Lower leg skin (tissue), 4 donors: ENCODE results near the gene C1QTNF7. TPM values are rescaled to one million over a fixed set of nuclear protein-coding genes. Genes with fewer than 3 reads are reported as not detected.

Experiments used
- DNase-seq, 2 donors: peaks; one replicate each; pipeline ENCODE4 v3.0.0-alpha.2; 2019; ENCODE audit warnings: low spot score in 2 of 2
- H3K4me3 ChIP-seq: fragments of 200-600 bp; sonication (generic); 2 replicates; pipeline ENCODE4 v1.5.1; 2017; ENCODE audit warnings: mild to moderate bottlenecking, low read depth; ENCODE audit not compliant: poor library complexity, severe bottlenecking
- POLR2A ChIP-seq, 2 donors: fragments of 450-650 bp; IDR thresholded peaks; one replicate each; pipeline ENCODE4 v1.6.1; 2016 to 2017; ENCODE audit warnings: antibody characterized with exemption in 2 of 2, mild to moderate bottlenecking in 1 of 2, moderate library complexity in 1 of 2
- WGBS, 2 donors: methylation state at CpG; one replicate each; pipeline ENCODE4 v1.1.5; 2018; 5-methylcytosine and 5-hydroxymethylcytosine counted together
- intact Hi-C: fragments of 100-400 bp; cut with DNase I; formaldehyde crosslinking; loops from one replicate; pipeline ENCODE4 v1.15.0; 2023; ENCODE audit warnings: low total_unique reads
- total RNA-seq, 4 donors: library from RNA; depleted of rRNA; stranded (reverse); fragments of >200 nt; gene quantifications; one replicate each; pipeline ENCODE4 v1.1.0, GENCODE V29; 2016
- TF ChIP-seq, protein P1 (sequence below), 3 donors: fragments of 450-650 bp; IDR thresholded peaks; one replicate each; pipeline ENCODE4 v1.5.1; 2016; ENCODE audit warnings: antibody characterized with exemption in 3 of 3, mild to moderate bottlenecking in 3 of 3, moderate library complexity in 2 of 3

Gene C1QTNF7
- total RNA-seq, 4 donors from 2014 or later, result 0.80 to 9.2 (median 3.6) TPM

DNA sequence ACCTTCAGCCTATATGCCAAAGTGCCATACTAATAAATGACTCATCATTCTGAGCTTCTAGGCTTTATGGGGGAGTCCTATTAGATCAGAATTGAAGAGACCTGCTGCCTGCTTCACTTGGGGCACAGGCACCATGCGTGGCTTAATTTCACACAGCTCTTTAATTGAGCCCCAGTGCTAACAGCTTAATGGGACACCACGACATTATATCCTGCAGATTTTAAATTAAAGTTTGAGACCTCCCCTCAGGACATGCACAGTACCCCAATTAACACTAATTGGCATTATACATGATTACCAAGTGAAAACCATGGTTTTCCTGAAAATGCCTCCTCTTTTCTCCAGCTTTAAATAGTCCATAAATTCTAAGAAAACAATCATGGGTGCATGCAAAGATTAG is 6.8 kb downstream of the C1QTNF7 start:
- no peak for TF ChIP-seq POLR2A (IDR thresholded peaks at IDR 0.05)
- TF ChIP-seq, protein P1, sequence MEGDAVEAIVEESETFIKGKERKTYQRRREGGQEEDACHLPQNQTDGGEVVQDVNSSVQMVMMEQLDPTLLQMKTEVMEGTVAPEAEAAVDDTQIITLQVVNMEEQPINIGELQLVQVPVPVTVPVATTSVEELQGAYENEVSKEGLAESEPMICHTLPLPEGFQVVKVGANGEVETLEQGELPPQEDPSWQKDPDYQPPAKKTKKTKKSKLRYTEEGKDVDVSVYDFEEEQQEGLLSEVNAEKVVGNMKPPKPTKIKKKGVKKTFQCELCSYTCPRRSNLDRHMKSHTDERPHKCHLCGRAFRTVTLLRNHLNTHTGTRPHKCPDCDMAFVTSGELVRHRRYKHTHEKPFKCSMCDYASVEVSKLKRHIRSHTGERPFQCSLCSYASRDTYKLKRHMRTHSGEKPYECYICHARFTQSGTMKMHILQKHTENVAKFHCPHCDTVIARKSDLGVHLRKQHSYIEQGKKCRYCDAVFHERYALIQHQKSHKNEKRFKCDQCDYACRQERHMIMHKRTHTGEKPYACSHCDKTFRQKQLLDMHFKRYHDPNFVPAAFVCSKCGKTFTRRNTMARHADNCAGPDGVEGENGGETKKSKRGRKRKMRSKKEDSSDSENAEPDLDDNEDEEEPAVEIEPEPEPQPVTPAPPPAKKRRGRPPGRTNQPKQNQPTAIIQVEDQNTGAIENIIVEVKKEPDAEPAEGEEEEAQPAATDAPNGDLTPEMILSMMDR (IDR thresholded peaks at IDR 0.05), result no peak
- 91 to 94% methylated on average over 2 of the region's 2 CpGs for WGBS, 2 donors
- no peak for DNase-seq
- no peak overlapping the region for H3K4me3 ChIP-seq
- intact Hi-C loops, result no loop called here

DNA sequence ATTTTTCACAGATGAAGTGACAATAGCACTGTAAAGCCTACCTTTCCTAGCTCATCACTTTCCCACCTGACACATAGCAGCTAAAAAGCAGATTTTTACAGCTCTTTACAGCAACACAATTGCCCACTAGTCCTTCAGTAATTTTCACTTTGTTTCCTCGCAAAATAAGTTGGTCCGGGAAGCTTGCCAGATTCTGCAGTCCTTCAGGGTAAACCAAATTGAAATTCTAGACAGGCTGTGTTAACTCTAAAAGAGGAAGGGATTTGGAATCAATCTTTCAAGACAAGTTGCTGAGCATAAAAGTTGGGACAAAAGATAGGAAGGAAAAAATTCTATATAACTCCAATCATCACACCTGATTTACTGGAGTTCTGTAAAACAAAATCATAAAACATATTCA is 8.7 kb downstream of the C1QTNF7 start:
- 9 to 12% methylated on average over 2 of the region's 2 CpGs for WGBS, 2 donors
- intact Hi-C loops, result no loop called here
- no peak overlapping the region for H3K4me3 ChIP-seq
- no peak for DNase-seq
- no peak for TF ChIP-seq POLR2A (IDR thresholded peaks at IDR 0.05)
- TF ChIP-seq, protein P1 (IDR thresholded peaks at IDR 0.05), result no peak

DNA sequence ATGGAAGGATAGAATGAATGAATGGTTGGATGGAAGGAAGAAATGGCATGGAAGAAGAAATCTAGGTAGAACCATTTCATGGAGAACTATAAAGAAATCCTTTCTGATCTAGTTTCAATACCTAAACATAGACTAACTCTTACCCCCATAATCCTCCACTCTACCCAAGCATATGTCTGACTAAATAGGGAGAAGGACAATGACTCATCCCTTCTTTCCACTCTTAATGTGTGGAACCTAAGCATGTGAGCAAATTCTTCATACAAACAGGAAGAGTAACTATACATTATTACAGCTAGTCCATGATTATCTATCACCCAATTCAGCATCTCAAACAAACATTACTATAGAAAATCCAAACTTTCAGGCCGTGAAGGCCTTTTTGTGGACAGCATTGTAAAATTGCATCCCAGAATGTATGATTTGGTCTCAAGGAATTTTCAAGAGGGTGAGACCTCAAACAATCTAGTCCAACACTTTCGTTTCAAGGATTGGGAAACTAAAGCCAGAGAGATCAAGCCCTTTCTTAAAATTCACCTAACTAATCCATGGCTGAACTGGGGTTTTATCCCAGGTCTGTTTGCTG is 11.2 kb downstream of the C1QTNF7 start:
- intact Hi-C loops, result no loop called here
- no peak for DNase-seq
- WGBS, 2 donors, result 85 to 90% methylated on average over 2 of the region's 2 CpGs
- TF ChIP-seq, protein P1 (IDR thresholded peaks at IDR 0.05), result no peak
- no peak for TF ChIP-seq POLR2A (IDR thresholded peaks at IDR 0.05)
- no peak overlapping the region for H3K4me3 ChIP-seq

DNA sequence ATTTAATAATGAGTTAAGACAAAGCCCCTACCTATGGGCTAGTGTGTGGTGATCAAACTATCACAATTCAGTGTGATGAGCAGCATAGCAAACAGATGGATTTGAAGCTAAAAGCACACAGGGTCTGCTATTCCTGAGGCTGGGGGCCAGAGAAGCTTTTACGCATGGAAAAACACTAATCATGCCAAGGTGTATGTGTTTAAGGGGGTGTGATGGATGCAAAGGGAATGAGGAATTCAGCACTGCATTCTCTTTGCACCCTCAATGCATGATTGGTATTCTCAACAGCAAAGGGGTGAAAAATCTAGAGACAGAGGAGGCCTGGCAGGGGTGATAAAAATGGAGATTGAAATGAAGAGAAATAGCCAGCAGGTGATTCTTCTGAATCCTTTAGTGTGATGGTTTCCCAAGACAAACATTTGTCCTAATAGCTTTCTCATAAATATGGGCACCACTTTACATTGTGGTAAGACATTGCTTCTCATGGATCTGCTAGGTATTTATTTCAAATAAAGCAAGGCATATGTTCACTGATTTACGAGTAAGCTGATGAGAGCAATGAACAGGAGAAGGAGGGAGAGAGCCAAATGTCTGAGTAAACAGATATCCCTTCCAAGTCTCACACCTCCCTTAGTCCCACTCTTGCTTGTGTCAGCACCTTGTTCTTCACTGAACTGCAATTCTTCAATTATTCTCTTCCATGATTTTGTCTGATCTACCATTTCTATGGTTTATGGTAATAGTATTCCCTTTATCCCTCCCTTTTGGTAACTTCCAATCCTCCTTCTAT is 15.7 kb downstream of the C1QTNF7 start:
- no peak for DNase-seq
- intact Hi-C loops, result no loop called here
- WGBS, 2 donors, result 70 to 85% methylated on average over 2 of the region's 2 CpGs
- no peak overlapping the region for H3K4me3 ChIP-seq
- TF ChIP-seq POLR2A (IDR thresholded peaks at IDR 0.05), result no peak
- TF ChIP-seq, protein P1 (IDR thresholded peaks at IDR 0.05), result no peak

DNA sequence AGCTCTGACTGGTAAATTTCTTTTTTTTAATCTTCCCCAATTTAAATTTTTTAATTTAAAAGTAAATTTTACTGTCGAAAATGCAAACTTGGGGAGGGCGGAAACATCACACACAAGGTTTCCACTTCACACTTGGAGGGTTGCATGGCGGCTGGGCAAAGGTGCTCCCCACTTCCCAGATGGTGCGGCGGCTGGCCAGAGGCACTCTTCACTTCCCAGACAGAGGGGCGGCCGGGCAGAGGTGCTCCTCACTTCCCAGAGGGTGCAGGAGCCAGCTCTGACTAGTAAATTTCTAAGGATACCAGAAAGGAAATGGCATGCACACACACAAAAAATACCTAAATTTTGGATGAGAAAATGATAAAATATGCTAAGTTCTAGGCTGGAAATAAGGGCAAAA is 16.4 kb downstream of the C1QTNF7 start:
- no peak overlapping the region for H3K4me3 ChIP-seq
- intact Hi-C loops, result no loop called here
- TF ChIP-seq, protein P1 (IDR thresholded peaks at IDR 0.05), result no peak
- TF ChIP-seq POLR2A (IDR thresholded peaks at IDR 0.05), result no peak
- 92 to 95% methylated on average over 7 of the region's 7 CpGs for WGBS, 2 donors
- DNase-seq, result no peak
